Stimulated activated CD4-positive, alpha-beta T cell treated with anti-CD3 and anti-CD28 coated beads, Interleukin-12 subunit alpha, Interleukin-12 subunit beta, amount 100 ng/mL, for 4 hours (primary cell): ENCODE measurements around the gene GABRR3.

ENCODE experiments used
- DNase-seq: peaks from one replicate; pipeline ENCODE4 v3.0.0-alpha.2; 2020

Gene GABRR3

DNA sequence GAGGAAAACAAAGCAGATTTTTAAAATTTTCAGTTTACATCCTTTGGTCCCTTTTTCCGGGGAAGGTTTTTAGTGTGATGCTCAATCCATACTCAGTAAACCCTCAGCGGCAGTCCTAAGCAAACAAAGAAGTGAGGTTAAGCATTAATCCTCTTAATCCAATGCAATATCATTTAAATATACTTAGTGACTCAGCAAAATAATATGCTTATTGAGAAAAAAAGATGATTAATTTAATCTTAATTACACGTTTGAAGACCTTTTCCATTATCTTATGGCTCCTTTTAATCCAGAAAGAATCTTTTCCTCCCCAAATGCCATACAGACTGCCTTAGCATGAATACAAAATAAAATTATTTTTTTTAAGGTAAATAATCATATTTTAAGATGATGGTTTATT is at the start of gene GABRR3:
GABRR3 (minus strand) TSS at position 108 of the 400 bp plus-strand sequence. CDS start 328 bp downstream, outside the sequence.
- DNase-seq, result no peak

DNA sequence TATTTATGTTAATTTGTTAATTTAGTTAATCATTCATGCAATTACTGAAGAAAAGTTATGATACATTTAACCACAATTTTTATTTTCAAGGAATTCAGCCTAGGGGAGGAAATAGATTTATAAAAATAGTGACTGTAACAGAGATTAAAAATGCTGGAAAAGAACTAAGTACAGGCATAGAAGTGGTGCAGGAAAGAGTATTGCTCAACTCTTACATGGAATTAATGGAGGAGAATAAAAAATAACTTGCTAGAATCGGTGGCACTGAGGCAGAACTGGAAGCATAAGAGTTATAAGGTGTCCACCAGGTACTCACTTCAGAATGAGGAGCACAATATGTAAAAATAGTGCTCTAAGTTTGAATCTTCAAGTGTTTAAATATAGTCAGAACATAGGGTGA is 38.4 kb upstream of the GABRR3 start:
- DNase-seq, result no peak

DNA sequence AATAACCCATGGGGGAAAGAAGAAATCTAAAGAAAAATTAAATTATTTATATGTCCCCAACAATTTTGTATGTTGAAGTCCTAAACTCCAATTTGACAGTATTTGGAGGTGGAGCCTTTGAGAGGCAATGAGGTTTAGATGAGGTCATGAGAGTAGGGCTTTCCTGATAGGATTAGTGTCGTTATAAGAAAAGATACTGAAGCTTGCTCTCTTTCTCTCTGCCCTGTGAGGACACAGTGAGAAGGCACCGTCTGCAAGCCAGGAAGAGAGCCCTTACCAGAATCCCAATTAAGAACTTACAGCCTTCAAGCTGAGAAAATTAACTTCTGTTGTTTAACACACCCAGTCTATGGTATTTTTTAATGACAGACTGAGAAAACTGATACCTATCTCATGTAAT is 35.7 kb upstream of the GABRR3 start:
- DNase-seq, result no peak

DNA sequence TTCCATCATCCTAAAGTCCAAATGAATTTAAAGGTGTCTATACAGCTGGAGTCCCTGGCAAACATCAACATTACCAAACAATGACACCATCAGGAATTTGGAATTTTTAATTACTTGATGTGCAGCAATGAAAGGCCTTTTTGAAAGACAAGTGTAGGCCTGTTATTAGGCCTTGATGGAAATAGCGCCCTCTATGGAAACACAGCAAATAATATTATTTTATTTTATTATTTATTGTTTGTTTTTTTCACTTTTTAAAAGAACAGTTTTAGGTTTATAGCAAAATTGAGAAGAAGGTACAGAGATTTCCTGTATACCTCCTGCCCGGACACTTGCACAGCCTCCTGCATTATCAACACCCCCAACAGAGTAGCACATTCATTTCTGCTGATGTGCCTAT is 33.7 kb upstream of the GABRR3 start:
- no peak for DNase-seq

DNA sequence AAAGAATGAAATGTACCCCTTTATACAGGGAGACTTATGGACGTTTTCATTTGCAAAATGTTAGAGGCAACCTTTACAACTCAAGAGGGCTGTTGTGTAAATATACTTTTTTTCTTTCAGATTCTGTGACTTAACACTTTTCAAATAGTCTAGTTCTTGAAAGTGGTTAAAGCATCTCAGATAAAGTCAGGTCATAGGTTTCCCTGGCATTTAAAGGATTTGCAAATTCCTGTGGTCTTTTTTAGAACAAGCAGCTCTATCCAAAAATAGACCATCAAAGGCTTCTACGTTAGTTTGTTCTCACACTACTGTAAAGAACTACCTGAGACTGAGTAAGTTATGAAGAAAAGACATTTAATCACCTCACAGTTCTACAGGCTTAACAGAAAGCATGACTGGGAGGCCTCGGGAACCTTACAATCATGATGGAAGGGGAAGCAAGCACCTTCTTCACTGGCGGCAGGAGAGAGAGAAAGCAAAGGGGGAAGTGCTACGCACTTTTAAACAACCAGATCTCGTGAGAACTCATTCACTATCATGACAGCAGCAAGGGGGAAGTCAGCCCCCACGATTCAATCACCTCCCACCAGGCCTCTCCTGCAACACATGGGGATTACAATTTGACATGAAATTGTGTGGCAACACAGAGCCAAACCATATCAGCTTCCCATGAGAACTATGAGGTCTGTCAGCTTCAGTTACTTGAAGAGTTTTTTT is 23.3 kb upstream of the GABRR3 start:
- no peak for DNase-seq

DNA sequence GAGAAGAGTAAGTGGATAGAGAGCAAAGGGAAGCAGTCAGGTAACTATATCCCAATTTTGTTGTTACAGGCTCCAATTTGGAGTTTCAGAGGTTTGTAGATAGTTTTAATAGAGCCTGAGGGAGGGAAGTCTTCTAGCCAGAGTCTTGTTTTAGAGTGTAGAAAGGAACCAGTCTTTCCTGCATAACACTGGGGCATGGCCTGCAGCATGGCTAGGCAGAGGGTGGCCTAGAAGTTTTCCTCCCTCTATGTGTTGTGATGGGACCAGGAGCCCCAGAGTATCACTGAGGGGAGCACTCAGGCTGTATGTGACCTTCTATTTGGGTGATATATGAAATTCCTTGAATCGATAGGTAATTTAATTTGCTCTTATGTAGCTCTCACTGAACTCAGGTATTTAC is 22.5 kb upstream of the GABRR3 start:
- DNase-seq, result no peak

DNA sequence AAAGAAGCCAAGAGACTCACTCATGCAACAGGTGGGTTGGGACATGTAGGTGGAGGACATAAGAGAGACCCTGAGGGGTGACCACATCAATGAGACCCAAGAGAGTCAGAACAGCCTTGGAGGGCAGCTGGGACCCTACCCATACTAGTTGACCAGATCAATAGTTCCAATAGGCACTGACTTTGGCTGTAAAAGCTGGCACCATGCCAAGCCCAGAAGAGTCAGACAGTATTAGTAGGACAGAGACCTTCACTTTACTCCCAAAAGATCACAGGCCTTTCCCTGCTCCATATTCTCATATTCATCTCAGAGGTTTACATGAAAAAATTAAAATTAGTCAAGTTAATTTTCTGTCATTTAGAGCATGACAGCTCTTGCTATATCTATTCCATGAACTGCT is 20.9 kb upstream of the GABRR3 start:
- no peak for DNase-seq

DNA sequence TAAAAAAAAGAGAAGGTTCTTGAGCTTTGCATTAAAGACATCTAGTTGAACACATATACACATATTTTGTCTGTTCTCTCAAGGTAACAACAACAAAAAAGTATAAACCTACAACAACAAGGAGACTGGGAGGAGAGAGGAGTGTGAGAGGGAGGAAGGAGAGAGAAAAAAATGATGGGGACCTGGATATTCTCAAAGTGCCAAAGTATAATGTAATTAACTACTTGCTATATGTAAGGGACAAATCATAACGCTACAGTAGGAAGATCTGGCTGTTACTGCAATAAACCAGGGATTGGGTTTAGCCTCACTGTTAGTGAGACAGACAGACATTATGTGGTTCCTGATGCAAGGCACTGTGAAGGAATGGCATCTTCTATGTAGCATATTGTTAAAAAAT is 14.2 kb upstream of the GABRR3 start:
- no peak for DNase-seq

DNA sequence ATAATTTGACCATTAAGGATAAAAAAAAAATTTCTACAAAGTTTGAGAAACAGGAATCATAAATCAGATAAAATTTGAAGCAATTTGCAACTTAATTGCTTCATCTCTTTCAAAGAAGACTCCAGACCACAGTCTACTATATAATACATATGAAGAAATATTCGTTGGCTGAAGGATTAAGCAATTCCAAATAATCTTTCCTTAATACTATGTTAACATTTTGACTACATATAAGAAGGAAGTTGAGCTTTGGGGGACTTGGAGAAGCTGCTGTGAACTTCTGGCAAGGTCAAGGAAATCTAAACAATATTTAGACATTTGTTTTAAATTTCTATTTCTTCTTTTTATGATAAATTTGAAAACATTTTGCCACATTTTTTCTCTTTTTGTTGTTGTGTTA is 13.5 kb upstream of the GABRR3 start:
- no peak for DNase-seq

DNA sequence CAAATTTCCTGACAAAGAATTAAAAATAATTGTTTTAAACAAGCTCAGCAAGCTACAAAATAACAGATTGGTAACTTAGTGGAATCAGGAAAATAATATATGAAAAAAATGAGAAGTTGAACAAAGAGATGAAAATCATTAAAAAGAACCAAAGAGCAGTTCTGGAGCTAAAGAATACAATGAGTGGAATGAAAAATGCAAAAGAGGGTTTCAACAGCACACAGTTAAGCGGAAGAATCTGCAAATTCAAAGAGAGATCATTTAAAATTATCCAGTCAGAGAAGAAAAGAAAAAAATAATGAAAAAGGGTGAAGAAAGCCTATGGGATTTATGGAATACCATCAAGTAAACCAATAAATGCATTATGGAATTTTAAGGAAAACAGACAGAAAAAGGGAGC is 6.2 kb upstream of the GABRR3 start:
- DNase-seq, result no peak

DNA sequence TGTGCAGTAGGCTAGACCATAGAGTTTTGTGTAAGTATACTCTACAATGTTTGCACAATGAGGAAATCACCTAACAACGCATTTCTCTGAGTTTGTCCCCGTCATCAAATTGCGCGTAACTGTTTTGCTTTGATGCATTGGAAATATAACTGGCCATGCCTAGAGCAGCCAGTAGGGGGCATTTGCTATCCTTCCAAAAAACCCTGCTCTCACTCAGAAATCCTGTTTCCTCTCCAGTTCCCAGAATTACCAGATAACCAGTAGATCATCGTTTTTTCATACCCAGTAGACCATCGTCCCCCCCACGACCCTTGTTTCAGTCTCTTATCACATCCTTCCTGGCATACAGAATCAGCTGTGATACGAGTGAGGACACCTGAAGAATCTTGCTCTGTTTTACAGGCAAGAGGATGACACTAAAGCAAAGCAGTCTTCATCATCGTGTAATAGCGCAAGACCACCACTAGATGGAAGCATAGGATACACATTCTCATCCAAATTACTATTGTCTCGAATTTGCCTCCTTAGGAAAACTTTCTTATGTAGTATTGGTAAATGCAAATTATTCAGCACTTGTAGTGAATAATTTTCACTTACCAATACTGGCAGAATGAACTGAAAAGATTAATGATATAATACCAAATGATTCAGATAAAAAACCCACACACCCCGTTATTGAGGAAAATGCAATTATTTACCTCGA is 4.4 kb upstream of the GABRR3 start:
- DNase-seq, result peak; percentile 52

DNA sequence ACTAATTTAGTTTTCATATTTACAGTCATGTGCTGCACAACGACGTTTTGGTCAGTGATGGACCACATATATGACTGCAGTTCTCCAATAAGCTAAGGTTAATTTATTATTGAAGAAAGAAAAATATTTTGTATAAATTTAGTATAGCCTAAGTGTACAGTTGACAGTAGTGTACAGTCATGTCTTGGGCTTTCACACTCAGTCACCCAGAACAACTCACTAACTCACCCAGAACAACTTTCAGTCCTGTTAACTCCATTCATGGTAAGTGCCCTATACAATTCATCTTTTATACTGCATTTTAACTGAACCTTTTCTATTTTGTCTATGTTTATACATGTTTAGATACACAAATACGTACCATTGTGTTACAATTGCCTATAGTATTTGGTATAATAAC is 3.8 kb upstream of the GABRR3 start:
- no peak for DNase-seq

DNA sequence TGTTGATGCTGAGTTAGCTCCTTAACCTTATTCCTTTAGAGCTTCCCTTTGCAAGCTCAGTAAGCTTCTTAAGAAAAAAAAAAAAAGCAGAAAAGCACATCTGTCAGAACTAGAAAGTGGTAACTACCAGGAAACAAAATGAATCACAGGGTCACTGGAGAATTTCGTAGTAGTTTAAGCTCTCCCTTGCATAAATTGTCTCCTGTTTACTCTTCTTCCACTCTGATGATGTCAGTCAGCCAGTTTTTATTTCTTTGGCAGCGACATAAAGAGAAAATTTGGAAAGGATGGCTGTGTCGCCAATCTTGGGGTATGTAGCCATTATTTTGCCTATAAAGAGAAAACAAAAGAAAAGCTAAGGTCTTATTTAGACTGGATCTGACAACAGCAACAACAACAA is 3.2 kb upstream of the GABRR3 start:
- no peak for DNase-seq

DNA sequence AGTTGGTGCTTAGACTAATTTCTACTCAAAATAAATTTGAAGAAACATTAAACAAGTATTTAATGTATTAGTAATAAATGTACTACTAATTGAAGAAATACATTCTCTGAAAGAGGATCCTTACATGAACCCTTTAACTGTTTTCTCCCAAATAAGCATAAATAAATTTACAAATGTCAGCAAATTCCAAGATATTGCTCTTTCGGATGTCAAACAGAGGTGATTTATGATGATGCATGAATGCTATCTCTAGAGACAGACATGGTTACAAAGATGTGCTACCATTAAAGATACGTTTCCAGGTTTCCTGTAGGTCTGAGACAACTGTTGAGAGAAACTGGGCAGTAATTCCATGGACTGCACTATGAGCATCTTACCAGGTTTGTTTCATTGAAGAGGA is 629 bp downstream of the GABRR3 start:
- no peak for DNase-seq

DNA sequence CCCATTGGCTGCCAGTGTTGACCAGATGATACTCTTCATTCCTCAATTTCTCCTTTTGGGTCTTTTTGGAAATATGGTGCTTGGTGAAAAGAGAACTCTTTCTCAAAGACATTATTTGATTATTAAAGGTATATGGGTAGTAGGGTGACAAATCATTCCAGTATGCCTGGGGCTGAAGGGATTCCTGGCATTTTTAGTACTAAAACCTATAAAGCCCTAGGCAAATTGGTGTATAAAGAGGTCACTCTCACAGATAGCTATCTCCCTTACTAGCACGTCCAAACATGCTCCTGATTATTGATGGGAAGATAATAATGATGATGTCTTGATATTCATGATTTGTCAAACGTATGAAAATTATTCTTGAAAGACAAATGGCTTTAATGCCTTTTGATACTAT is 1.1 kb downstream of the GABRR3 start:
- DNase-seq, result no peak

DNA sequence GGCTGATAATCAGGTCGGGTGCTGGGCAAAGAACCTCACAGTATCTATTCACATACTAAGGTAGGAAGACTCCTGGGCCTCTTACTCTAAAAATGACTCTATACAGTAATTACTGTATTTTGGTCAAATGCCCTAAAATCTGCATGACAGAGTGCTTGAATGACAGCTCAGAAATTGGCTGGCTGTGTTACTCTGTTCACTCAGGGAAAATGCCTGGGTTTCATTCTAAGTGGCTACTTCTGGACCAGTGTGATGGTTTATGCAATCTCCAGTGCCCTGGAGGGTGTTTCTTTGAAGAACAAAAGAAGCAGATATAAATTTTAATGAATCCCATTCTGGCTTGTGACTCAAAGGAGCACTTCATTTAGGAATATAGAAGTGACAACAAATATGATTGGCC is 2.2 kb downstream of the GABRR3 start:
- no peak for DNase-seq

DNA sequence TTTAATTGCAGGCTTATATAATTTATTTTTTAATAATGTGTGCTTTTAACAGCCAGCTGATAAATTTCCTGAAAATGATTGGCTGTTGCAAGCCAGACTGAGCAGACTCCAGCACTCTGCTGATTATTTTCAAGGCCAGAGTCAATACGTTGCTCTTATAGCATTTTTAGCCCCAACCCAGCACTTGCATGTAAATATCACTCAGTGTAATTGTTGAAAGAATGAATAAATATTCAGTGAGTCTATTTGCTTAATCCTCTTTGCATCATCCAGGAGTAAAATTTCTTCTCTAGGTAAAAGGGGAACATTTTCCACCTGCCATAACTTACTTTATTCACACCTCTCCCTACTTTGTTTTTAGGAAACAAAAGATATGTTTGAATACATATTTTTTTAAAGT is 2.9 kb downstream of the GABRR3 start:
- no peak for DNase-seq

DNA sequence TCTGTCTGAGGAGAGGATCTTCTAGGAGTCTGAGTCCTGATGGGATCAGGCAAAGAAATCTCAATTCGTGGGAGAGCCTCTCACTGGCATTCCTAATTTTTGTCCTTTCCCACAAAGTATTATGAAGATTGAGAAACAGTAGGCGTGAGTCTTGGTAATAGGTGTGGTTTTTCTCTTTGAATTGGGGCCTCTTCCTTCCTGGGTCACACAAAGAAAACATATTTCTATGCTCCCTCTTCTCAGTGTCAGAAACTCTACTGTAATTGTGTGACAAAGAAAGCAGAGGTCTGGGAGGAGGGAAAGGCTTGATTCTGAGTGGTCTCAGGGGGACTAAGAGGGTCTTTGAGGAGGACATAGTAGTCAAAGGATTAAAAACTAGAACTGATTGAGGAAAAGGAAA is 6.0 kb downstream of the GABRR3 start:
- DNase-seq, result no peak

DNA sequence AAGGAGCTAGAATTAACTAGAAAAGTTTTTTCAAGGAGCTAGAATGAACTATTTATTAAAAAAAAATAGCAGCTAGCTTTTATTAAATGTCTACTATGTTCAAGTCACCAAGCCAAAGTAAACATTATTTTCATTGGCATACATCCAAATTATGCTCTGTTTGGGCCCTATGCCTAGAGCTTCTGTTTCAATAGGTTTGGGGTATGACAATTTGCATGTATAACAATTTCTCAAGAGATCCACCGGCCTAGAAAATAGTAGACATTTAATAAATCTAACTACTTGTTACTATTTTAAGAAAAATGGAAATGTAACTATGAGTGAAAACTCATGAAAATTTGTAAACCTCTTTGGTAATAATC is 8.0 kb downstream of the GABRR3 start:
- DNase-seq, result no peak

DNA sequence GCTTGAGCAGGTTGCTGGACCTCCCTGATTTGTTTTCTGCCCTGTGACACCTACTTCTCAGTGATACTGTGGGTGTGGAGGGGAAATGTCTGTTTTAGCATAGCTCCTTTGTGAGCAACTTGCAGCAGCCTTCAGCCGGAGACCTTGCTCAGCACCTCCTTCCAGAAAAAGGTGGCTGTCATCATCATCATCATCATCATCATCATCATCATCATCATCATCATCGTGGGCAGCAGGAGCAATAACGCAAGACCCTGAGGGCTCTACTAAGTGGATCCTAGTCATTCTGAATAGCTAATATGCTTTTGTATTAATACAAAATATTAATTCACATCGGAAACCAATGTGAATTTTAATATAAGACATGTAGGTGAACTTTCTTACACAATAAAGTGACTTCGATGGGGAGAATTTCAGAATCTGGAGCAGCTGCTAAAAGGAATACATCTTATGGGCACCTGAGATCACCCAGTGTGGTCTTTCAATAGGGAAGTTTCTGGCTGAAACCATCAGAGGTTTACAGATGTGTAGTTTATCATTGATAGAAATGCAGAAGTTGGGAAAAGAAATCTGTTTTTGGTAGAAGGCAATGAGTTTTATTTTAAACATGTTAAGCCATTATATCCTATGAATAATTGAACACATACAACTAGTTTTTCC is 8.6 kb downstream of the GABRR3 start:
- DNase-seq, result no peak

DNA sequence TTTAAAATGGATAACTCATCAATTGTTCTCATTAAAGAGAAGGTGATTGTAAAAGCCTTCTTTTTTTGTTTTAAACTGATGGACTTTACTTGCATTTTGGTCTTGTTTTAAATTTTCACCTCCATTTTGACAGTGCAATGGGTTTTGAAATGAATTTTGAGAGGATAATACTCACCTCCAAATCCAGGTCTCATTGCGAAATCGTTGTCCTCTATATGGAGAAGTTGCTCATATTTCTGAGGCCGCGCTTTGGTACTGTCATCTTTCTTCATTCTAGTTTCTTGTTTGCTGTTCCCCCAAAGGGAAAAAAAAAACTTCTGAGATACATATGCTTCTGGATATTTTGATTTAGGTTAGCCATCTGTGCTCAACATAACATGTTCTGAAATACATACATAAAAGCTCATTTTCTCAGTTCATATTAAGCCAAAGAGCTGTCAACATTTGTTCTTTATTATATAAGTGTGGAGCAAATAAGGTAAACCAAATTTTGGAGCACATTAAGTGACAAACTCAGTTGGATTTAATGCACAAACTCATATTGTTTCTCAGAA is 9.6 kb downstream of the GABRR3 start:
- no peak for DNase-seq

DNA sequence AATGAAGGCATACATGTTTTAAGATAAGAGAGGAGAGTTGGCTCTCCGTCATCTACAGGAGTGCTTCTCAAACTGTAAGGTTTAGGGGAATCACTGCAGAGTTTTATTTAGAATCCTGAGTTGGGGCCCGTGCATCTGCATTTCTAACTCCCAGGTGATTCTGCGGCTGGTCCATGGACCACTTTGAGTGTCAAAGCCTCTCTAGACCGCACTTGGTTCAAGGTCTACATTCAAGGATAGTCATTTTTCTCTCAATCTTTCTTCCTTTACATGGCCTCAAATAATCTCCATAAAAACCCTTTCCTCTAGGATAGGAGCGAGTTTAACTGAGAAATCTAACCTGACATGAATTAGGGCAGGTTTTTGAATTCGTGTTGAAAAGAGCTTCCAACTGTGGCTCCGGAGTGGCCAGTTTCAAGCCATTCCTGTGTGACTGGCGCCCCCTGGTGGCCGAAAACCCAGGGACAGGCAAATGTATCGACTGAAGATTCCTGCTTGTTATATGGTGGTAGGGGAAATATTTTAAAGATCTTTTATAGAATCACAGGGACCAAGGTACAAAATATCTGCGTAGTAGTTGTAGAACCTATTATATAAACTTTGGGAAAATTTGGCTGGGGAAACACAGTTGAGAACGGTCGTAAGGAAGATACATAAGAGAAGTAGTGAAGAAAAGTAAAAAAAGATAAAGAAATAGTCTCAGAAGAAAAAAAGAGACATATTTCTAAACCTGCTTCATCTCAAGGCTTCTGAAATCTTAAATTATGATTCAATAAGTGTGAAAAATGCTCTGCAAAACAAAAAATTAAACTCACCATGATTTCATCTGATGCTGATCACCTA is 11.9 kb downstream of the GABRR3 start:
- peak; percentile 98 for DNase-seq
